Measurements from ENCODE around the gene SBK1. TPM values are rescaled to one million over a fixed set of nuclear protein-coding genes. Genes with fewer than 3 reads are reported as not detected.

The SBK1 gene
- total RNA-seq, 1 donor from 2014 or later = 2.4 TPM

GRCh38 chr16:28283173-28283572, 9.2 kb upstream of the SBK1 start:
- TF ChIP-seq CTCF (IDR thresholded peaks at IDR 0.05) = no peak
- no peaks in the 10 kb centered on the region for H3K9me3 ChIP-seq
- no peak overlapping the region for H3K27ac ChIP-seq
- DNase-seq = no peak
- intact Hi-C loops (cut with DNase I) = no loop called here
- ATAC-seq = no peak
- H3K4me1 ChIP-seq = peaks cover 2% of the 10 kb centered on the region
- no peak overlapping the region for H3K4me3 ChIP-seq
- H3K27me3 ChIP-seq (ENCODE audit: low read depth) = no peaks in the 10 kb centered on the region
- H3K36me3 ChIP-seq = no peaks in the 10 kb centered on the region

DNA sequence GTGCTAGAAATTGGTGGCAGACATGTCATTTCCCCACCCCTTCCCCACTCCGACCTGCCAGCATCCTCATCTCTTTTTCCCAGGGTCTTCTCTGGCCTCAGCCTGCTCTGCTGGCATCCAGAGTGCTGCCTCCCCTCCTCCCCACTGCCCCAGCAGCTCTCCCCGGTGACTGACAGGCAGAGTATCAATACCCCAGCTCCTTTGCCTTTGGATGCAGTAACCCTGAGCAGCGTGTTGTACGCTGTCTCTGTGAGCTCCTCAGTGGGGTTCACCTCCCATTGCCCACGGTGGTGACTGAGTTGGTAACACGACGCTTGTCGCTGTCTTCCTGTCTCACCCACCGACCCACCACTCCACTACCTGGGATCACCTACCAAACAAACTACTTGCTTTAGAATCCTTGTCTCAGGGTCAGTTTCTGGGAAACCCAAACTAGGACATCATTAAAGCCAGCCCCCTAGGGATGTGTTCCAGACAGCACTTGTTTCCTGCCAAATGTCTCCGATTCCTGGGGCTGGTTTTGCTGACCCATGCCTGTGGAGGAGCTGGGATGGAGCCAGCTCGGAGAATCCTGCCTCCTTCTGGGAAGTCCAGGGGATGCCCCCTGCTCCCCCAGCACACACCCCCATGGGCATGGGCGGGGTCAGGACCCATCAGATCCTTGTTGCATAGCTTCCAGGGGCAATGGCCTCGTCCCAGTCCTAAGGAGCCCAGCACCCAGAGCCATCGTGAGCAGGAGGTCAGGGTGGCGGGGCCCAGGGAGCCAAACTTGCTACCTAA, 8.3 kb upstream of the SBK1 start:
- intact Hi-C loops (cut with DNase I) = no loop called here
- H3K9me3 ChIP-seq = no peaks in the 10 kb centered on the region

DNA sequence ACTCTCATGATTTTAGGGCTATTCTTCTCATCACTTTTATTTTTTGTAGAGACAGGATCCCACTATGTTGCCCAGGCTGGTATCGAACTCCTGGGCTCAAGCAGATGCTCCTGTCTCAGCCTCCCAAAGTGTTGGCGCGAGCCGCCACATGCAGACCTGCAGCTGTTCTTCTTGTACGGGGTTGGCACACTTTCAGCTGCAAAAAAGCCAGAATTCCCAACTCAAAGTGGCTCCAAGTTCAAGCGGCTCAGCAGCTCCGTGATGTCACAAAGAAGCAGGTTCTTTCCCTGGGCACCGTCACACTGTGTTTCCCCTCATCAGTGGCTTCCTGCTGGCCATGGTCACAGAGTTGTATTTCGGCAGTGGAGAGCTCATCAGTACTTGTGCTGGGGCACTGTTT, 6.7 kb upstream of the SBK1 start:
- no peak for ATAC-seq
- no peak for TF ChIP-seq CTCF (IDR thresholded peaks at IDR 0.05)
- intact Hi-C loops (cut with DNase I) = no loop called here

More for the DNA sequence above, 8.3 kb upstream of the SBK1 start:
- Histone ChIP-seq H3K4me1 (no peaks in the 10 kb centered on the region), H3K27ac (no peak overlapping the region), H3K27me3 (ENCODE audit: low read depth) (no peaks in the 10 kb centered on the region), H3K4me3 (no peak overlapping the region), H3K36me3 (no peaks in the 10 kb centered on the region)
- ATAC-seq = no peak
- no peak for TF ChIP-seq CTCF (IDR thresholded peaks at IDR 0.05)
- DNase-seq = no peak

DNA sequence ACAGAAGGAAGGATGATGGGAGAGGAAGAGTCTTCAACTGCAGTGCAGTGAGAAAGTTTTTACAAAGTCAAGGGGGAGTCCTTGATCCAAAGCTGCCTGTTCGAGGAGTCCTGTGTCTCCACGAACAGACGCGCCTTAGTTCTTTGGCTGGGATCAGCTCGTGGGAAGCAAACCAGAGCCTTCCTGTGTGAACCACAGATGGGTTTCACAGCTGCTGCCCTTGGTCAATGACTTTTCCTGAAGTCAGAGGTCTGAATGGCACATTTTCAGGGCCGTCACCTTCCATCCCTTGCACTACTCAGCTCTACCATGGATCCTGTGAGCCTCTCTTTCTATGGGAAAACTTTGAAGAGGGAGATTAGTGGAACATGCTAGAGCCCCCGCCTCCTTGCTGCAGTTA, 4.2 kb upstream of the SBK1 start:
- TF ChIP-seq CTCF (IDR thresholded peaks at IDR 0.05) = no peak
- DNase-seq (no peak), ATAC-seq (no peak)
- H3K36me3 ChIP-seq = no peaks in the 10 kb centered on the region
- H3K27ac ChIP-seq = no peak overlapping the region
- peaks cover 2% of the 10 kb centered on the region for H3K27me3 ChIP-seq (ENCODE audit: low read depth)
- no peaks in the 10 kb centered on the region for H3K9me3 ChIP-seq
- no peak overlapping the region for H3K4me3 ChIP-seq
- H3K4me1 ChIP-seq = peaks cover 6% of the 10 kb centered on the region
- intact Hi-C loops (cut with DNase I) = no loop called here

More for the DNA sequence above, 6.7 kb upstream of the SBK1 start:
- Histone ChIP-seq H3K4me3 (no peak overlapping the region), H3K9me3 (no peaks in the 10 kb centered on the region), H3K4me1 (no peaks in the 10 kb centered on the region), H3K27me3 (ENCODE audit: low read depth) (no peaks in the 10 kb centered on the region), H3K36me3 (no peaks in the 10 kb centered on the region), H3K27ac (no peak overlapping the region)
- DNase-seq = no peak

DNA sequence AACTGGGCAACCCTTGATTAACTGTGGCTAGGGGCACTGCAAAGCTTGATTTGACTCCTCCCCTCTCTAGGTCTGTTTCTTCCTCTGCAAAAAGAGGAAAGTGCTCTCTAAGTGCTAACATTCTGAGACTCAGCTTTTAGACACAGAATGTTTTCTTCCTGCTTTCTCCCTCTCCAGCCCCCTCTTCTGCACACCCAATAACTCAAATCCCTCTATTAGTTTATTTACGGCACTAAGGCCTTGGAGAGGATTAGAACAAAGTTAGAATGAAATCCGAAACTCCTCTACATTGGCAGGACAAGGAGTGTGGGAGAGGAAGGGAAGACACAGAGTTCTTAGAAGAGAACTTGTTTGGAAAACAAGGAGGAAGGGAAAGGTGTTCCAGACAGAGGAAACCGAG, 3.3 kb upstream of the SBK1 start:
- no peak for DNase-seq
- H3K4me1 ChIP-seq = peaks cover 15% of the 10 kb centered on the region
- ATAC-seq = no peak
- no peak overlapping the region for H3K4me3 ChIP-seq
- H3K27ac ChIP-seq = no peak overlapping the region
- H3K27me3 ChIP-seq (ENCODE audit: low read depth) = peaks cover 8% of the 10 kb centered on the region
- H3K9me3 ChIP-seq = no peaks in the 10 kb centered on the region
- intact Hi-C loops (cut with DNase I) = no loop called here
- no peak for TF ChIP-seq CTCF (IDR thresholded peaks at IDR 0.05)
- no peaks in the 10 kb centered on the region for H3K36me3 ChIP-seq

All from lower lobe of right lung (tissue), 2 donors.